Breast epithelium (tissue), 4 donors: ENCODE results near the gene GATAD2A. TPM values are rescaled to one million over a fixed set of nuclear protein-coding genes. Genes with fewer than 3 reads are reported as not detected.
A peak's percentile ranks its signal among the peaks of the same experiment; 100 is the strongest.

Experiments used
- DNase-seq, 2 donors: peaks; one replicate each; pipeline ENCODE4 v3.0.0-alpha.2; 2019; ENCODE audit warnings: low spot score in 2 of 2
- H3K27ac ChIP-seq, 2 donors: fragments of 200-600 bp; sonication (generic) in 1 of 2; one replicate each; pipeline ENCODE4 v1.5.1; 2016 to 2019; ENCODE audit warnings: mild to moderate bottlenecking in 1 of 2
- H3K27me3 ChIP-seq, 2 donors: fragments of 200-600 bp; sonication (generic) in 1 of 2; one replicate each; pipeline versions ENCODE4 v1.5.1 to v1.6.0; 2017 to 2019; ENCODE audit warnings: control low read depth in 1 of 2, mild to moderate bottlenecking in 1 of 2
- H3K36me3 ChIP-seq: fragments of 200-600 bp; one replicate; pipeline ENCODE4 v1.5.1; 2019
- H3K4me1 ChIP-seq, 2 donors: fragments of 200-600 bp; sonication (generic); one replicate each; pipeline ENCODE4 v1.5.1; 2016 to 2019; ENCODE audit warnings: control low read depth in 1 of 2
- H3K4me3 ChIP-seq, 3 donors: fragments of 200-600 bp; sonication (generic); 1 replicate in 2 of 3; 2 replicates in 1 of 3; pipeline ENCODE4 v1.5.1; 2016 to 2019; ENCODE audit warnings: mild to moderate bottlenecking in 3 of 3, moderate library complexity in 2 of 3
- H3K9me3 ChIP-seq, 2 donors: fragments of 200-600 bp; sonication (generic) in 1 of 2; one replicate each; pipeline ENCODE4 v1.5.1; 2016 to 2019; ENCODE audit warnings: control low read depth in 1 of 2
- CTCF ChIP-seq, 3 donors: fragments of 450-650 bp; IDR thresholded peaks; one replicate each; pipeline ENCODE4 v1.5.1; 2016 to 2017; ENCODE audit warnings: antibody characterized with exemption in 3 of 3, mild to moderate bottlenecking in 3 of 3, moderate library complexity in 3 of 3
- POLR2A ChIP-seq: fragments of 450-650 bp; IDR thresholded peaks from one replicate; pipeline ENCODE4 v1.6.1; 2016; ENCODE audit warnings: antibody characterized with exemption, mild to moderate bottlenecking, moderate library complexity
- POLR2AphosphoS5 ChIP-seq, 3 donors: sonication (generic); formaldehyde crosslinking; IDR thresholded peaks; one replicate each; pipeline ENCODE4 v1.6.1; 2017; ENCODE audit warnings: antibody characterized with exemption in 3 of 3
- intact Hi-C: fragments of 100-400 bp; cut with DNase I; formaldehyde crosslinking; loops from one replicate; pipeline ENCODE4 v1.15.1; 2023; ENCODE audit warnings: low total_unique reads
- total RNA-seq, 3 donors: library from RNA; depleted of rRNA; stranded (reverse); fragments of >200 nt; gene quantifications; one replicate each; pipeline ENCODE4 v1.1.0, GENCODE V29; 2016

The GATAD2A gene
- total RNA-seq, 3 donors from 2014 or later = 29.1 to 38.7 (median 33.6) TPM

DNA sequence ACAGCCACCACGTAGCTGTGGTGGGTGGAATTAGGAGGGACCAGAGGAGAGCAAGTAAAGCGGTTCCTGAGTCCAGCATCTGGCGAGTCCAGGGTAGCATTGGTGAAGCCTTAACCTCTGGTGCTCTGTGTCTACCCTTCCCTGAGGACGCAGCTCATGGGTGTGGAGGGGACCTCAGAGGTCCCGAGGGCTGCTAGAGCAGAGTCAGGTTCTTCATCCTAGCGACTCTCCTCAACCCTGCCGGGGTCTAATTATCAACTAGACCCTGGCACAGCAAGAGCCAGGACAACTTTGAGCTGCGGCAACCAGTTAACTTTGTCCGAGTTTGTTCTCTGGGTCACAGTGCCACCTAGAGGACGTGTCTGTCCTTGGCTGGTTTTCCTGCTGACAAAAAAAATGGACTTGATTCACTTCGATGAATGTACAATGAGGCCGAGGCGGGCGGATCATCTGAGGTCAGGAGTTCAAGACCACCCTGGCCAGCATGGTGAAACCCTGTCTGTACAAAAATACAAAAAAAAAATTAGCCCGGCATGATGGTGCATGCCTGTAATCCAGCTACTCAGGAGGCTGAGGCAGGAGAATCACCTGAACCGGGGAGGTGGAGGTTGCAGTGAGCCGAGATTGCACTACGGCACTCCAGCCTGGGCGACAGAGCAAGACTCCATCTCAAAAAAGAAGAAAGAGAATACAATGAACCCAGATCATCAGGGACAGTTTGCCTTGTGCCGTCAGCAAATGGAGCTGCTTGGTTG is 84.9 kb downstream of the GATAD2A start:
- no peak for TF ChIP-seq POLR2AphosphoS5 (IDR thresholded peaks at IDR 0.05)
- TF ChIP-seq CTCF (IDR thresholded peaks at IDR 0.05) = peak; percentile 83 to 84 (median 84)
- no peak for TF ChIP-seq POLR2A
- Histone ChIP-seq H3K4me1 (peaks cover 9 to 12% of the 10 kb centered on the region in 2 donors), H3K27me3 (no peaks in the 10 kb centered on the region), H3K4me3 (peak overlapping the region in 2 of 3 donors; percentile 15 to 44), H3K36me3 (peaks cover 6% of the 10 kb centered on the region), H3K27ac (peak overlapping the region; percentile 77 to 87), H3K9me3 (no peaks in the 10 kb centered on the region)
- DNase-seq = peak; percentile 70
- intact Hi-C loops = loop anchor here (10.0 kb wide), 1 partner anchor 126 kb away; no protein-coding TSS in a partner anchor

DNA sequence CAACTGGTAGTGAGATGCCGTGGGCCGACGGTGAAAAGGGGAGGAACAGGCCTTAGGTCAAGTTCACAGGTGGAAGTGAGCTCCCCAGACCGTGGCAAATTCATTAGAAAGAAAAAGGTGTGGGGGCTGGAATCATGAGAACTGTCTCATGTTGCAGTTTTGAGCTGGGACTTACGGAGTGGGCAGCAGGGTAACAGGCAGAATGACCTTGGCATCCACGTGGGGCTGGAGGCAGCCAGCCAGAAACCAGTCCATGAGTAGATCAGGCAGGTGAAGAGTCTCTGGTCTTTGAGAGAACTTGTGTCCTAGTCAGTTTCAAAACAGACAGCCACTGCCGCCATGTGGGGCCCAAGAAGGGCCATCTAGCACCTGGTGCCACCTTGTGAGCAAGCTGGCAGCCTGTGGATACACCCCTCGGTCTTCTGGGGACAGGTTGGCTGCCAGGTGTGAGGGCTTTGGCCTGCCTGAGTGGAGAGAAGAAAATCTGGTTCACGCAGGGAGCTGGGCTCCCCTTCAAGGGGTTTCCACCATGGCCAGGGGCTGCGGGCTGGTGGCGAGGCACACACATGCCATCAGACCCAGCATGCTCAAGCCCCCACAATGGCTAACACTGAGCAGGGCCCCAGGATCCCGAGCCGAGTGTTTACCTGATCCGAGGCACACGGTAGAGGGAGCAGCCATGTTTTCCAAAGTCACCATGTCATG is 86.0 kb downstream of the GATAD2A start:
- Histone ChIP-seq H3K4me1 (peaks cover 9 to 12% of the 10 kb centered on the region in 2 donors), H3K4me3 (no peak overlapping the region), H3K27me3 (no peaks in the 10 kb centered on the region), H3K36me3 (peaks cover 6% of the 10 kb centered on the region), H3K27ac (no peak overlapping the region), H3K9me3 (no peaks in the 10 kb centered on the region)
- no peak for TF ChIP-seq POLR2AphosphoS5 (IDR thresholded peaks at IDR 0.05)
- TF ChIP-seq POLR2A = no peak
- no peak for TF ChIP-seq CTCF (IDR thresholded peaks at IDR 0.05)
- no peak for DNase-seq
- intact Hi-C loops = loop anchor here (10.0 kb wide), 1 partner anchor 127 kb away; no protein-coding TSS in a partner anchor

DNA sequence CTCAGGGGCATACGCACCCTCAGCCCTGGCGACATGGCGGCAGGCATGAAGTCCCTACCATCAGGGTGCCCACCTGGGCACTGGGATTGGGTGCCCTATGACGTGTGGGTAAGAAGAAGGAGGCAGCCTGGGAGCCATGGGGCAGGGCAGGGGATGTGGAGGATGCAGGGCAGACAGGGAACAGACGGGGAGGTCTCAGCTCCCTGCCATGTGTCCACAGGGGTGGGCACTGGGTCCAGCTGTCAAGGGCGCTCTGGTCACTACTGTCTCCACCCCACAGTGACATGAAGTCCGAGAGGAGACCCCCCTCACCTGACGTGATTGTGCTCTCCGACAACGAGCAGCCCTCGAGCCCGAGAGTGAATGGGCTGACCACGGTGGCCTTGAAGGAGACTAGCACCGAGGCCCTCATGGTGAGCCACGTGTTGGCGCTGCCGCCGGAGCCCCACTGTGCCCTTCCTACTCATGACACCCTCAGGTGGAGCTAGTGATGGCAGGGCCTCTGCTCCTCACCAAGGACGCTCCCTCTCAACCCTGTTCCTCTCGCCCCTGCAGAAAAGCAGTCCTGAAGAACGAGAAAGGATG is 86.6 kb downstream of the GATAD2A start:
- H3K36me3 ChIP-seq = peaks cover 6% of the 10 kb centered on the region

GRCh38 chr19:19493841-19494546 is 88.5 kb downstream of the GATAD2A start:
- TF ChIP-seq CTCF (IDR thresholded peaks at IDR 0.05) = no peak
- TF ChIP-seq POLR2A = no peak
- TF ChIP-seq POLR2AphosphoS5 (IDR thresholded peaks at IDR 0.05) = no peak
- H3K27ac ChIP-seq = no peak overlapping the region
- DNase-seq = no peak
- H3K4me1 ChIP-seq = peaks cover under 1 to 9% of the 10 kb centered on the region in 2 donors
- H3K4me3 ChIP-seq = no peak overlapping the region
- peaks cover 7% of the 10 kb centered on the region for H3K36me3 ChIP-seq
- intact Hi-C loops = loop anchor here (10.0 kb wide), 1 partner anchor 129 kb away; no protein-coding TSS in a partner anchor
- no peaks in the 10 kb centered on the region for H3K9me3 ChIP-seq
- H3K27me3 ChIP-seq = no peaks in the 10 kb centered on the region

More for the DNA sequence above, 86.6 kb downstream of the GATAD2A start:
- no peak overlapping the region for H3K4me3 ChIP-seq
- no peak for DNase-seq
- intact Hi-C loops = loop anchor here (10.0 kb wide), 1 partner anchor 127 kb away; no protein-coding TSS in a partner anchor
- H3K4me1 ChIP-seq = peaks cover 9 to 12% of the 10 kb centered on the region in 2 donors
- TF ChIP-seq POLR2A = no peak
- TF ChIP-seq CTCF (IDR thresholded peaks at IDR 0.05) = no peak
- TF ChIP-seq POLR2AphosphoS5 (IDR thresholded peaks at IDR 0.05) = no peak
- H3K27me3 ChIP-seq = no peaks in the 10 kb centered on the region
- H3K9me3 ChIP-seq = no peaks in the 10 kb centered on the region
- no peak overlapping the region for H3K27ac ChIP-seq
